HG02938 (cell line): ENCODE results near the gene INPP4B.

ENCODE experiments used
- ATAC-seq: cut with Tn5 transposase; IDR thresholded peaks from one replicate; pipeline ENCODE4 v1.9.1; 2021; ENCODE audit warnings: mild to moderate bottlenecking, moderate library complexity; ENCODE audit not compliant: unreplicated experiment

The INPP4B gene

GRCh38 chr4:142168181-142168580 lies 677.9 kb downstream of the INPP4B start:
- no peak for ATAC-seq

GRCh38 chr4:142164767-142165500 lies 681.2 kb downstream of the INPP4B start:
- ATAC-seq, result no peak

DNA sequence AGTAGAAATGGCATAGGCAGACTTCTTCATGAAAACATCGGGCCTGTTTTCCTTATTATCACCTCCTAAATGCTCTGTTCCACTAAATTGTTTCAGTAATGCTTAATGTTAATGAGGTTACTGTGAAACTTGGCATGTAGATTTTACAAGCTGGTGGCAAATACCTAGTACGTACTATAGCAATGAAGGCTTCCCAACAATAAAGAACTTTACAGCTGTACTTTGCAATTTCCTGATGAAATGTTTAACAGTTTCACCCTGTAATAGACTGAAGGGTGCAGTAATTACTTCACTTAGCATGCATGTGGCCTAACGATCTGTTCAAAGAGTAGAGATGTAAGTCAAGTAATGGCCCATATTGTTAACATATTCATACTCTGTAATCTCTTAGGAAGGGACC lies 685.0 kb downstream of the INPP4B start:
- no peak for ATAC-seq

- ATAC-seq, result no peak
Observed at GRCh38 chr4:142160509-142160908, 685.6 kb downstream of the INPP4B start.

DNA sequence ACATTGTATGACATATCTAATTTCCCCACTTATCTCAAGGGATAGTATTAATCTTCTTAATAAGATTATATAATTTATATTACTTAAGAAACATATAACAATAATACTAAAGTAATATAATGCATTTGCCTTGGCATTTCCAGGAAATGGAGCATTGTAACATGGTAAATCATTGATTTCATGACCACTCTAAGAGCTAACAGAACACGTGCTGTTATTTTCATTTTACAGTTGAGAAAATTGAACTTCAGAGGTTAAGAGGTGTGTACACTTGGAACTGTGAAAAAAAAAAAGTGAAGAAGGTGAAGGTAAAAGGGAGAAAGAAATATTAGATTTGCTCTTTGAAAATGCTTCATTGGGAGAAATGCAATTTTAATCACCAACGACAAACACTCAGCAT lies 687.1 kb downstream of the INPP4B start:
- no peak for ATAC-seq

- no peak for ATAC-seq
Observed at GRCh38 chr4:142156256-142156655, 689.8 kb downstream of the INPP4B start.

DNA sequence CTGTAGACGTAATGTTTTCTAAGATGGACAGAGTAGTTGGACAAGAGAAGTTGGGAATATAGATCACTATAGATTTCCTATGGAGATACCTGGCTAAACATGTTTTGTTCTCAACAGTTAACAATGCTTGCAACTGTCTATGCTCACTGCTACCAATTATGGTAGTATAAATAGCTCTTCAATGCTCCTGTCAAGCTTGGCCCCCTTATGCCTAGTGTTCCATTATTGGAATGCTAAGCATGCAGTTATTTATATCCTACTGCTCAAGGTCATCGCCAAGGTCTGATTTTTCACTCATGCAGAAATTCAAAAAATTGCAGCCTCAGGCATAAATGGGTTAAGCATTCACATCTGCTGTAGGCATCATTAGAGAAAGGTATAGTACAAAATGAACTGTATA lies 690.8 kb downstream of the INPP4B start:
- ATAC-seq, result no peak

DNA sequence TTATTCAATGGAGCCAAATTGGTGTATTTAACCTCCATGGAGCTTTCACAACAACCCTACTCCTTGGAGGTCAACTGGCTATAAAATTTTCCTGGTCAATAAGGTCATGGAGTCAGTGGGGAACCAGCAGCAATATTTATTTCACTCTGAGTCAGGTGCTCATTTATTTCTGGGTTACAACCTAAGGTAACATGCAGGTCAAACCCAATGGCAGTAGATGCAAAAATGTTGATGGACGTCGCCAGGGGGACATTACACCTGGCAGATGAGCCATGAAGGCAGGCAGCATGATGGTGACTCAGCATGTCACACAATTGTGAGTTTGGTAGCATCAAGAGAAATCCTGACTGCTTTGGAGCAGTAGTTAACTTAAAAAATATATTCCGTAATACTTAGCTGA lies 695.6 kb downstream of the INPP4B start:
- ATAC-seq, result no peak

DNA sequence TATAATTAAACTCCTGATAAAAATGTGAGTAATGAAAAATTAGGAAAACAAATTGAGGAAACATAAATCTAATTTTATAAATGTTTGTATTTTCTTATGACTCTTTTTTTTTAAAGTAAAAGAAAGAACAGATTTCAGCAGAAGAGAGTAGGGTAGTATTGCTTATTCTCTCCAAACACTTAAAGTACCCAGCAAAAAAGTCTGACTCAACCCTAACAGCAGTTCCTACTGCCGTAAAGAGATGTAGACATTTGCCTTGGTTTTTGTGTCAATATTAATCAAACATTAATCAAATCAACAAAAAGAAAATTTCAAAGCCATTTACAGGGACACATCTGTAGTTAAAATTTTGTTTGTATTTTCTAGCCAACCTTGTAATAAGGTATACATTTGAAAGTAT lies 701.3 kb downstream of the INPP4B start:
- ATAC-seq, result no peak

DNA sequence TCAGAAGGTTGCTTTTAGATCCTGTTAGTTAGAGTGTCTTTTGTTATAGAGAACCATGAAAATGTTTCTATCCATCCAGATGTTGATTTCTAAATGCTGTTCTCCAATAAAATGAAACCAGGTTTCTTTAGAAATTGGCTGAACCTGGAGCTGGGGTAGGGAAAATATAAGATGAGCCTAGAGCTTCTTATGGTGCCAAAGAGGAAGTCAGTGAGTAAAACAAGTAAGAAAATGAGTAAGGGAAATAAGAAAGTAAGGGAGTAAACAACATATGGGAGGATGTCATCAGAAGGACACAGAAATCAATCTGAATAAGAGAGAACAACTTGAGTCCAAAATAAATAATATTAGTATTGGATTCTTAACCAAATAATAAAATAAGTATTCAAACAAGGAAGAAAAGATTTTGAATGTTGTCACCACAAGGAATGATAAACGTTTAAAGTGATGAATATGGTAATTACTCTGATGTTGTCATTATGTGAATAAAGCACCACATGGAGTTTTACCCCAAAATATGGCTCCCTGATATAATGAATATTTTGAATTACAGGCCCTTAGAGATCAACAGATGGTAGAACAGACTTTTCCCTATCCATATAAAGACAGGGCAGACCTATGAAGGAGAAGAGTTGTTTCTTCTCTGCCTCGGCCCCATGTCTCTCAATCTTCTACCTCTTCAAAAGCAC lies 703.6 kb downstream of the INPP4B start:
- ATAC-seq, result no peak

- ATAC-seq, result no peak
Observed at GRCh38 chr4:142141224-142141623, 704.9 kb downstream of the INPP4B start.

GRCh38 chr4:142130666-142131065 lies 715.4 kb downstream of the INPP4B start:
- ATAC-seq, result no peak

GRCh38 chr4:142129931-142130330 lies 716.2 kb downstream of the INPP4B start:
- ATAC-seq, result no peak

DNA sequence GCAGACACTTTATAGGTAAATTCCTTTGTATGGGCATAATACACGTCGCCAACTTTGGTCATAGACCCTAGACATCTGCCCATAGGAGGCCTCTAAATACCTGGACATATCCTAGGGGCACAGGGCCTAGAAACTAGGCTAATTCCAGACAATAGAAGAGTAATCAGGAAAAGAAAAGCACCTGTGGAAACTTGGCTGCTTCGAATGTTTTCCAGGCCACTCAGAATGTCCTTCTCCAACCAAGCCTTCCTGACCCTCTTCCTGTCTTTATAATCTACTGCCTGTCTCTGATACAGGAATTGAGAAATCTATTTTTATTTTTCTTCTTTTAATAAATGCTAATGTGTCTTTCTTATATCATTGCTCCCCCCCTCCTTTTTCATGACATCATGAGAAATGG lies 716.6 kb downstream of the INPP4B start:
- no peak for ATAC-seq

DNA sequence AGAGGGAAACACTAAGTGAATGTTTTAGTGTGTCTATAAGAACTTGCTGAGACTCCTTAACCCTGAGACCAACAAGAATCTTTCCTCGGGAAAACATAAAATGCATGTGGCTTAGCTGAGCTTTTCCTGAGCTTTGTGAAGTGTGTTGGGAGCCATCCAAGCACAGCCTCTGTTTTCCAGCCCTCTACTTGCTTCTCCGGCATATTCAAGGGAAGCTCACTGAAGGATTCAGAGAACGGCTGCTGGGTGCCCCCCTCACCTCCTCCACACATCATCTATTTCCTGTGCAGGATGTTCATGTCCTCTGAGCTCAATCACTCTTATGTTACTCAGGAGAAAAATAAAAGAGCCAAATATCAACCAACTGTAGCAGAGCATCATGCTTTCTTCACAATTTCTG lies 717.6 kb downstream of the INPP4B start:
- no peak for ATAC-seq

GRCh38 chr4:142126890-142127497 lies 719.1 kb downstream of the INPP4B start:
- peak; percentile 67 for ATAC-seq

- no peak for ATAC-seq
Observed at GRCh38 chr4:142124874-142125273, 721.2 kb downstream of the INPP4B start.

DNA sequence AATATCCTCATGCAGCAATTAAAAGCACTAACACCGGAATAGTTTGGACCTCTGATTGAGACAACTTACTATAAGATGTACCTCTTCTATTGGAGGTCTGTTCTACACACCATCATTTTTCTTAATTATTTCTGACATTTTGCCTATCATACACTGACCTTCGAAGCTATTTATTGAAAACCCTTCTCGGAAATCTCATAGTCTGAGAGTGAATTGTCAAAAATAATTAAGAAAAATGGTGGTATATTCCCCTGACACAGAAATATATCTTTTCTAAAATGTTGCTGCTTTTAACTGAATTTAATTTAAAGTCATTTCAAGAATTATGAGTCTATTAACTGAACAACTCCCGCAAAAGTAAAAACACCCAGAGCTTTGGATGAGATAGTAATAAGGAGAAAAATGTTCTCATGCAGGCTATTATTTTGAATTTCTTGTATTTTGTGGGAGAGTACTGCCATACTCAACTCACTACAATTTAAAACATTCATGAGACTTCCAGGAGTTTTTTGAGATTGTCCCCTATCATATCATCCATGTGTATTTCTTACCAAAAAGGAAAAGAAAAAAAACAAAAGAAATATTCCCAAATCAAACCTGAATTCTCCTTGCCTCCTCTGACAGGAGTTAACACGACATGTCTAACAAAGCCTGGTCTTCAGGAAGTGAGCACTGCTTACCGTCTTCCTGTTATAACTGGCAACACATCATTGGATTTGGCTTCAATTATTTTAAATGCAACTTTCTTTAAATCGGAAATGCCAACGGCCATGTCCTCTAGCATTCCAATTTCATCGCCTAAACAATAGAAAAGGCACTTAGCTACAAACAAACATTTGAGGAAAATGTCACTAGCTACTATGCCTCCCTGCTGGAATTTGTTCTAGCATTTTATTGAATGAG lies 724.4 kb downstream of the INPP4B start:
- no peak for ATAC-seq

- ATAC-seq, result peak; percentile 61
Observed at GRCh38 chr4:142120921-142121320, 725.2 kb downstream of the INPP4B start.

- ATAC-seq, result no peak
Observed at GRCh38 chr4:142112451-142112850, 733.6 kb downstream of the INPP4B start.

DNA sequence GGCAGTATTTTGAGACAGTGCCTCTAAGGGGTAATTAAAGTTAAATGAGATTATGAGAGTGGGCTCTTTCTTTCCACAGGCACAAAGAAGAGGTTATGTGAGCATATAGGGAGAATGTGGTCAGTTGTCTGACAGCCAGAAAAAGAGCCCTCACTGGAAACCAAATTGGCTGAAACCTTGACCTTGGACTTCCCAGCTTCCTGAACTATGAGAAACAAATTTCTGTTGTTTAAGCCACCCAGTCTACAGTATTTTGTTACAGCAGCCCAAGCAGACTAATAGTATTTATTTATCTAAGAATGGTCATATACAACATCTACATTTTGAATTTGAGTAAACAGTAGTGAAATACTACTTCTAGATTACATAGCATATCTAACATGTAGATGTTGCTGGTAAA lies 736.0 kb downstream of the INPP4B start:
- no peak for ATAC-seq
